Hematopoietic multipotent progenitor cell treated with erythropoietin and hydrocortisone succinate and interleukin-3 and kit ligand, for 4 days (in vitro differentiated cells): Measurements from ENCODE around the gene TMEM138.

Experiments used
- DNase-seq: peaks from one replicate; pipeline ENCODE4 v3.0.0-alpha.2; 2015

TMEM138 gene

DNA sequence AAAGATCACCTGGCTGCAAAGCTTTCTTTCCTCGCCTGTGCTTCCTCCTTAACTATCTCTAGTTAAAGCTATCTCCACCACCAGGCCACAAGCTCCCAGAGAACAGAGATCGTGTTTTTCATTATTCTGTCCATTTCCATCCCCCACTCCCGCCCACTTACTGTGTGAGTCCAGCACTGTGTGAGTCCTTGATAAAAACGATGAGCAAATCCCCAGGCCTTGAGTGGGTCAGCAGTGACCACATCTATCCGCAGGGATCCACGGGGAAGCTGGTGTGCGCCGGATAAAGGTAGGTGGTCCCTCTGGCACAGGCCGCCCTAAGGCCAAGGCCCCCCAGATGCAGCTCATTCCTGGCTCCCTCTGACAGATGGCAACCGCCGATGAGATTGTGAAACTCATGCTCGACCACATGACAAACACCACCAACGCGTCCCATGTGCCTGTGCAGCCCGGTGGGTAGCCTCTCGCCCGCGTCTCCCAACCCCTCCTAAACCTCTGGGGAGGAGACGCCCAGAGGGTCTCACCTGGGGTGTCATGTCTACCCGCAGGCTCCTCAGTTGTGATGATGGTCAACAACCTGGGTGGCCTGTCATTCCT, 19.9 kb upstream of the TMEM138 start:
- no peak for DNase-seq

DNA sequence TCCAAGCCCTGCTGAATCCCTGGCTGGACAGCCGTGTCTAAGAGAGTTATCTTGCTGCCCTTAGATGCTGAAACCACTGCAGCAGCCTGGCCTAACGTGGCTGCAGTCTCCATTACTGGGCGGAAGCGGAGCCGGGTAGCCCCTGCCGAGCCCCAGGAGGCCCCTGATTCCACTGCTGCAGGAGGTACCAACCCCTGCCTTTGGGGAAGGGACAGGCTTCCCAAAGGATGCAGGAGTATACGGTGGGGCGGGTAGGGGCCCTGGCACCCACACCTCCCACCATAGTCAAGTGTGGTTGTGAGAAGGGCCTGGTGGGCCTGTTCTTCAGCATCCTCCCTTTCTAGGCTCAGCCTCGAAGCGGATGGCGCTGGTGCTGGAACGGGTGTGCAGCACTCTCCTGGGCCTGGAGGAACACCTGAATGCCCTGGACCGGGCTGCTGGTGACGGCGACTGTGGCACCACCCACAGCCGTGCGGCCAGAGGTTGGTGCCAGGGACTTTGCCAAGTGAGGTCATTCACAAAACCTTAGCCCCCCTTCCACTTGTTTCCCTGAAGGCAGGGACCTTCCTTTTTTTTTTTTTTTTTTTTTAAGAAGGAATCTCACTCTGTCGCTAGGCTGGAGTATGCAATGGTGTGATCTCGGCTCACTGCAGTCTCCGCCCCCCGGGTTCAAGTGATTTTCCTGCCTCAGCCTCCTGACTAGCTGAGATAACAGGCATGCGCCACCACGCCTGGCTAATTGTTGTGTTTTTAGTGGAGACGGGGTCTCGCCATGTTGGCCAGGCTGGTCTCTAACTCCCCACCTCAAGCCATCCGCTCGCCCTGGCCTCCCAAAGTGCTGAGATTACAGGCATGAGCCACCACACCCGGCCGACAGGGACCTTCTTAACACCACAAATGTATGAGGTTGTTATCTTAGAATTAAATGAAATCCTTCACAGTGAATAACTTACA, 18.1 kb upstream of the TMEM138 start:
- DNase-seq = no peak

DNA sequence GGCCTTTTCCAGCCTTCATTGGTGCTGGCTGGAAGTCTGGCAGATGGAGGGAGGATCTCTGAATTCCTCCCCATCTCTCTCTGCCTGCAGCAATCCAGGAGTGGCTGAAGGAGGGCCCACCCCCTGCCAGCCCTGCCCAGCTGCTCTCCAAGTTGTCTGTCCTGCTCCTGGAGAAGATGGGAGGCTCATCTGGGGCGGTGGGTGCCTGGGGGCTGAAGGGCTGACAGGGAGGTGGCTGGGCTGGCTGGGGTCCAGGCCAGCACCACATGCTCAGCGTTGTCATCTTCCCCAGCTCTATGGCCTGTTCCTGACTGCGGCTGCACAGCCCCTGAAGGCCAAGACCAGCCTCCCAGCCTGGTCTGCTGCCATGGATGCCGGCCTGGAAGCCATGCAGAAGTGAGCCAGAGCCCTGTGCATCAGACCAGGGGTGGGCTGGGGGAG, 17.0 kb upstream of the TMEM138 start:
- no peak for DNase-seq

GRCh38 chr11:61345954-61346843, 16.0 kb upstream of the TMEM138 start:
- peak; percentile 67 for DNase-seq

DNA sequence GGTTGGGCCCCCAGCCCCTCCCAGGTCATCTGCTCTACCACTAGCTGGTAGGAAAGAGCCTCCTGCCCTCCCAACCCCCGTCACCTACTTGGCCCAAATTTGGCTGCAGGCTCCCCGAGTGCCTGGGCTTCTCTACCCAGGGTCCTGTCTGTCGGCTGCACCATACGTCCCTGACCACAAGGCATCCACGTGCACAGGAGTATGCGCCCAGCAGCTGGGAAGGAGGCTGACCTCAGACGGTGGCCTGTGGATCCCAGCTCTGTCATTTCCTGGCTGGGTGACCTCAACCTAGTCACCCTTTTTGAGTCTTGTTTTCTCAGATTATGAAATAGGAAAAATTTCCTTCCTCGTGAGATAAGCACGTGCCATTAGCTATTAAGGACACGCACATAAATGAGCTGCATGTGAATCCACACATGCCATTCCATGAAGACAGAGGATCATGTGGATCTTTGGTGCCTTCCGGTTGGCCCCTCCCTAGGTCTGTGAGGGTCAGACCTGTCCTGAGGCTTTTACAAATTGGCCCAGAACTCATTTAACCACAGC, 14.2 kb upstream of the TMEM138 start:
- no peak for DNase-seq

GRCh38 chr11:61349189-61349751, 12.9 kb upstream of the TMEM138 start:
- DNase-seq = no peak

DNA sequence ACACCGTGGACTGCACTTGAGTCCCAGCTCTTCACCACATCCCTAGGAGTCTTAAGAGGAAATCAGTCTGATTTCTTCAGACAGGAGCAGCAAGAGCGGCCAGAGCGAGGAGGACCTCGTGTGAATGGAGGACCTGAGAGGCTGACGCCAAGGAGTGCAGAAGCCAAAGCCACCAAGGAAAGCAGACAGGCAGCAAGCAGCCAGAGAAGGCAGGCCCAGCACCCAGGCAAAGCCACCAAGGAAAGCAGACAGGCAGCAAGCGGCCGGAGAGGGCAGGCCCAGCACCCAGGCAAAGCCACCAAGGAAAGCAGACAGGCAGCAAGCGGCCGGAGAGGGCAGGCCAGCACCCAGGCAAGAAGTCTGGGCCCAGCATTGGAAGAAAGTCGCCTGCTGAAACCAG, 12.3 kb upstream of the TMEM138 start:
- DNase-seq = no peak

DNA sequence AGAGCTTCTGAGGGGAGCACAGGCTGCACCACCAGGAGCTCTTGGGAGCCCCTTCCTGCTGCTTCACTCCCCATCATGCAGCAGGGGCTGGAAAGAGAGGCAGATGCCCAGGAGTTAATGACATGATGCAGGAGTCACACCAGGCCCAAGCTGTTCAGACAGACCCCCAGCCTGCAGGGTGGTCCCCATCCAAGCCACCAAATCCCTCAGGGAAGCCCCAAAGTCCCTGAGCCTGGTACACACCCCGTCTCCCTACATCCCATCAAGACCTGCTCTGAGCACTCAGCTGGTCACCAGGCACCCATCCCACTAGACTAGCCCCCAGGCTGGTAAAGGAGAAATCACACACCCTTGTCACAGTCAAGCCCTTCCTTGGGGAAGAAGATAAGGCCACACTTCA, 11.8 kb upstream of the TMEM138 start:
- DNase-seq = no peak

DNA sequence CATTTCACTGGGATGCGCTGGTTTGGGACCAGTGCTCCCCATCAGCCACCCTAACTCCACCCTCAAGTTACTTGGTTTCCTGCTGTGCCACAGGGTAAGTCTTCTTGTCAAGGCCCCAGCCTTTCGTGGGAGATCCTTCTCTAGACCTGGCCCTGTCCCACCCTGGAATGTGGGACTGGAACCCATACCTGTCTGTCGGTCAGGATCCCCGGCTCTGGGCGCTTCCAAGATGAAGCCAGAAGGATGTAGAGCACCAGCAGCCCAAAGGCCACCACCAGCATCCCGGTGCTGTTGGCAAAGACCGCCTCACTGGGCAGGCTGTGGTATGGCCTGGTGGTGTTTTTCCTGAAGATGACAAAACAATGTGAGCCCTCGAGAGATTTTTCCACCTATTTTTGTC, 11.4 kb upstream of the TMEM138 start:
- no peak for DNase-seq

DNA sequence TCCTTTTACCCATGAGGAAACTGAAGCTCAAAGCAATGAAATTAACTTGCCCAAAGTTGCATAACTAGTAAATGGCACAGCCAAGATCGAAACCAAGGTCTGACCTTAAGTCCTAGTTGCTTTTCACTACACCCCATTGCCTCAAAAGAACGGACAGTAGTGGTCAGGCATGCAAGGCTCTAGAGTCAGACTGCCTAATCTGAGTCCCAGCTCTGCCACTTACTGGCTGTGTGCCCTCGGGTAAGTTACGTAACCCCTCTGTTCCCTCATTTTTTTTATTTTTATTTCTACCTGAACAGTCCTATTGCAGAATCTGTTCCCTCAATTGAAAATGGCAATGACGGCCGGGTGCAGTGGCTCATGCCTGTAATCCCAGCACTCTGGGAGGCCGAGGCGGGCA, 10.1 kb upstream of the TMEM138 start:
- DNase-seq = no peak

GRCh38 chr11:61353131-61354067, 8.8 kb upstream of the TMEM138 start:
- DNase-seq = peak; percentile 30

DNA sequence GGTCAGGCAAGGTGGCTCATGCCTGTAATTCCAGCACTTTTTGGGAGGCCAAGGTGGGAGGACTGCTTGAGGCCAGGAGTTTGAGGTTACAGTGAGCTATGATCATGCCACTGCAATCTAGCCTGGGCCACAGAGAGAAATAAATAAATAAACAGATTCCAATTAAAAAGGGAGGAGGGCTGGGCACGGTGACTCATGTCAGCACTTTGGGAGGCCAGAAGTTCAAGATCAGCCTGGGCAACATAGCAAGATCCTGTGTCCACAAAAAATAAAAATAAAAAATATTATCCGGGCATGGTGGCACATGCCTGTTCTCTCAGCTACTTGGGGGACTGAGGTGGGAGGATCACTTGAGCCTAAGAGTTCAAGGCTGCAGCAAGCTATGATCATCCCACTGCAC, 8.0 kb upstream of the TMEM138 start:
- DNase-seq = no peak

DNA sequence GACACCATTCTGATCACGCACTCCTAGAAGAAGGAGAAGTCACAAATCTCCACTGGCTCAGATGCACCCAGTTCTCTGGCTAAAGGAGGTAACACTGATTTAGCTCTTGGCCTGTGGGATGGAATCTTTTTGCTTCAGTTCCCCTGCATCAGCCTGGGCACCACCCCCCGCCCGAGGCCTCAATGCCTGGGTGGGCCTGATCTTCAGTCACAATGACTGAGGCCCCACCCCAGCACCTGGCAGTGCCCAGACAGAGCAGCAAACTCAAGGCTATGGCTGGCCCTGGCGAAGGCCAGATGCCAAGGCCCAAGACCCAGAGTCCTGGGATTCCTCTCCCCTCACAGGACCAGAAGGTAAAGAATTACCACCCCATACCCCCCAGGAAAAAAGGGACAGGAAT, 5.5 kb upstream of the TMEM138 start:
- no peak for DNase-seq

DNA sequence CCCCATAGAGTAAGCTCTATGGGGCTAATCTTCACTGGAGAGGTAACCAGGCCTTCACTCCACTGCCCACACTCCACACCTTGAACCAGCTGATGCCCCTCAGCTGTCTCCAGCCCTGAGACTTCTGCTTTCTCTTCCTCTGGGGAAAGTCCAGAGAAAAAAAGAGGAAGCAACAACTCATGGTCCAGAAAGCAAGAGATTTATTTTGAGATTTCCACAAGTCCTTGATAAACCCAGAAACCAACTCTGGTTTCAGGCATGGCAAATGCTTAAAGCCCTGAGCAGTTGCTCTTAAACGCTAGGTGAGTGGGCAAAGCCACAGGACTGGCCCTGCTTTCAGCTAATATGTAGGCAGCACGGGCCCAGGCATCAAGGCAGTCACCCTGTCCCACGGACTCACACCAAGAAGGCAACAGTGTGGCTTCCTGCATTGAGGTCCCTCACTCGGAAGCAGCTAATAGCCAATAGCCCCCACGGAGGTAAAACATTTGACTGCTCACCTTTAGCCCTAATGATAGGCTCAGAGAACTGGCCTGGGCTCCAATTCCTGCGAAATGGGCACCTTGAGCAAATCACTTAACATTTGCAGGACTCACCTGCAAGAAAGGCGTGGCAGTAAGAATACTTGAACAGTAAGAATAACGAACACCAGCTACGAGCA, 4.8 kb upstream of the TMEM138 start:
- DNase-seq = peak; percentile 73

DNA sequence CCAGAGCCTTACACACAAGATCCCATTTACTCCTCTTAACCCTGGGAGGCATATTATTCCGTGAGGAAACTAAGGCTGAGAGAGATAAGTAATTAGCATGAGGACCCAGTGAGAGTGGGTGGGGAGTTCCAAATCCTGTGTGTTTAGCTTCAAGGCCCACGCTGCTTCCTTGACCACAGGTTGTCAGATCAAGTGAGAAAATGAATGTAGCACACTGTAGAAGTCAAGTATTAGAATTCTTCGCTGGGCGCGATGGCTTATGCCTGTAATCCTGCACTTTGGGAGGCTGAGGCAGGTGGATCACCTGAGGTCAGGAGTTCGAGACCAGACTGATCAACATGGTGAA, 4.3 kb upstream of the TMEM138 start:
- no peak for DNase-seq

GRCh38 chr11:61358566-61358965, 3.6 kb upstream of the TMEM138 start:
- no peak for DNase-seq

- DNase-seq = peak; percentile 35
Measured at GRCh38 chr11:61359516-61359915, 2.7 kb upstream of the TMEM138 start.

GRCh38 chr11:61361237-61361740, 885 bp upstream of the TMEM138 start:
- no peak for DNase-seq

- DNase-seq = peak; percentile 72
Measured at GRCh38 chr11:61362542-61362875, 335 bp downstream of the TMEM138 start.

DNA sequence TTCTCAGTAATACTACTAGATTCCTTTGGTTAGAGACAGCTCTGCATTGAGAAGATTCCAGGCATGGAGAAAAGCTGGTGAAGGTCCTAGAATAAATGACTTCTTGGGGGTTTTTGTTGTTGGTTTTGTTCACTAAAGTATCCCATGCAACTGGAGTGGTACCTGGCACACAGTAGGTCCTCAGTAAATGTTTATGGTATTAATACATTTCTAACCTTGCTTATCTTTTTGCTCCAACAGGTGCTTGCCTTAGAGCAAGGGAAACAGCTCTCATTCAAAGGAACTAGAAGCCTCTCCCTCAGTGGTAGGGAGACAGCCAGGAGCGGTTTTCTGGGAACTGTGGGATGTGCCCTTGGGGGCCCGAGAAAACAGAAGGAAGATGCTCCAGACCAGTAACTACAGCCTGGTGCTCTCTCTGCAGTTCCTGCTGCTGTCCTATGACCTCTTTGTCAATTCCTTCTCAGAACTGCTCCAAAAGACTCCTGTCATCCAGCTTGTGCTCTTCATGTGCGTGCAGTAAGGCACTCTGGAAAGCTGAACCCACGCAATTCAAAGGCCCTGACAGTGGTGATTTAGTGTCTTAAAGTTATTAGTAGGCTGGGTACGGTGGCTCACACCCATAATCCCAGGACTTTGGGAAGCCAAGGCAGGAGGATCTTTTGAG, 2.0 kb downstream of the TMEM138 start:
- DNase-seq = no peak
